Measurements from ENCODE around the gene GARNL3. TPM values are rescaled to one million over a fixed set of nuclear protein-coding genes. Genes with fewer than 3 reads are reported as not detected.

The GARNL3 gene
- total RNA-seq, 1 experiment from 2014 or later, result 15.5 TPM

- no peaks in the 10 kb centered on the region for H3K36me3 ChIP-seq (ENCODE audit: low read depth, low read length)
- DNase-seq (peak; percentile 97), ATAC-seq (peak; percentile 79)
- H3K79me2 ChIP-seq (ENCODE audit: low read length), result peaks cover 7% of the 10 kb centered on the region; the same call in 1 of the 2 replicates
- H4K20me1 ChIP-seq (ENCODE audit: low read length), result no peaks in the 10 kb centered on the region
- H3K27ac ChIP-seq (ENCODE audit: low read length), result peak overlapping the region; percentile 87
- H3K27me3 ChIP-seq (ENCODE audit: low read length), result no peaks in the 10 kb centered on the region
- H3K9me3 ChIP-seq (ENCODE audit: low read length), result no peaks in the 10 kb centered on the region
- TF ChIP-seq CTCF (conservative IDR thresholded peaks at IDR 0.05; ENCODE audit: low read depth, low read length) (no peak), EZH2 (IDR thresholded peaks at IDR 0.05; ENCODE audit: low read length, unreplicated experiment) (no peak), EZH2phosphoT487 (IDR thresholded peaks at IDR 0.05; ENCODE audit: borderline replicate concordance, low read length) (no peak)
- peaks cover 48% of the 10 kb centered on the region for H3K4me1 ChIP-seq (ENCODE audit: insufficient read depth, low read length)
- no TSS peak for BruUV-seq (replicated peaks)
- CTCF ChIA-PET, result no interaction called here
- no peaks in the 10 kb centered on the region for H3K9me2 ChIP-seq (replicated peaks; ENCODE audit: low read length)
- H2AFZ ChIP-seq (ENCODE audit: low read length), result no peak overlapping the region
- peak overlapping the region; percentile 37; the same call in 1 of the 2 replicates for H3K9ac ChIP-seq (ENCODE audit: low read length)
- peak overlapping the region; percentile 64 for H3K4me2 ChIP-seq (ENCODE audit: low read length)
- peak overlapping the region; percentile 24; the same call in 1 of the 2 replicates for H3K4me3 ChIP-seq (ENCODE audit: low read length)
- peaks cover 4% of the 10 kb centered on the region for H3F3A ChIP-seq (ENCODE audit: low read length, unreplicated experiment)
- POLR2A ChIA-PET (ENCODE audit: unreplicated experiment), result no interaction called here
- intact Hi-C loops (cut with micrococcal nuclease), result no loop called here
These were observed 152.8 kb downstream of the GARNL3 start for GRCh38 chr9:127417131-127418036.

DNA sequence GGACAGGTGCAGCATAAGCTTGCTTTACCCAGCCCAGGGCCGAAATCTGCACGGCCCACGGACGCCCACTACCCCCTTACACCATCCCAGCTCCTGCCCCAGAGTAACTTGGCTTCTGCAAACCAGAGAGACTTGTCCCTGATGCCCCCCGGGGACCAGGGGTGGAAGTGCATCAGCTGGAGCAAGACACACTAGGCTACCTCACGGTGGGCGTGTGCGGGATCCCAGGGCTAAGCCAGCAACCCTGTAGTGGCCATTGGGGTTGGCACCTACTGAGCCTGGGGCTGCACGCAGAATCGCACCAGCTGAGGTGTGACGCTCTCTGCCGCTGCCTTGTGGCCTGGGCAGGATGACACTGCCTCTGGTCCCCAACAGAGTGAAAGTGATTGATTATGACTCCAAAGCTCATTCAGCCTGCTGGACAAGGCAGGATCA is 153.5 kb downstream of the GARNL3 start:
- ATAC-seq, result no peak
- peak overlapping the region; percentile 56 for H3K4me2 ChIP-seq (ENCODE audit: low read length)
- H4K20me1 ChIP-seq (ENCODE audit: low read length), result no peaks in the 10 kb centered on the region
- peaks cover 4% of the 10 kb centered on the region for H3F3A ChIP-seq (ENCODE audit: low read length, unreplicated experiment)
- no peaks in the 10 kb centered on the region for H3K27me3 ChIP-seq (ENCODE audit: low read length)
- peak overlapping the region; percentile 87 for H3K27ac ChIP-seq (ENCODE audit: low read length)
- peak; percentile 14 for DNase-seq
- H3K9me2 ChIP-seq (replicated peaks; ENCODE audit: low read length), result no peaks in the 10 kb centered on the region
- BruUV-seq (replicated peaks), result no TSS peak
- TF ChIP-seq EZH2phosphoT487 (IDR thresholded peaks at IDR 0.05; ENCODE audit: borderline replicate concordance, low read length) (no peak), EZH2 (IDR thresholded peaks at IDR 0.05; ENCODE audit: low read length, unreplicated experiment) (no peak), CTCF (conservative IDR thresholded peaks at IDR 0.05; ENCODE audit: low read depth, low read length) (peak; percentile 41)
- ChIA-PET POLR2A (ENCODE audit: unreplicated experiment) (no interaction called here), CTCF (no interaction called here)
- H3K79me2 ChIP-seq (ENCODE audit: low read length), result peaks cover 14% of the 10 kb centered on the region
- peaks cover 52% of the 10 kb centered on the region for H3K4me1 ChIP-seq (ENCODE audit: insufficient read depth, low read length)
- H2AFZ ChIP-seq (ENCODE audit: low read length), result no peak overlapping the region
- 0 out of 2 replicates have a peak overlapping the region, but pooled peaks have one; percentile 37 for H3K9ac ChIP-seq (ENCODE audit: low read length)
- no peaks in the 10 kb centered on the region for H3K9me3 ChIP-seq (ENCODE audit: low read length)
- H3K4me3 ChIP-seq (ENCODE audit: low read length), result peak overlapping the region; percentile 24; the same call in 1 of the 2 replicates
- intact Hi-C loops (cut with micrococcal nuclease), result no loop called here
- no peaks in the 10 kb centered on the region for H3K36me3 ChIP-seq (ENCODE audit: low read depth, low read length)

DNA sequence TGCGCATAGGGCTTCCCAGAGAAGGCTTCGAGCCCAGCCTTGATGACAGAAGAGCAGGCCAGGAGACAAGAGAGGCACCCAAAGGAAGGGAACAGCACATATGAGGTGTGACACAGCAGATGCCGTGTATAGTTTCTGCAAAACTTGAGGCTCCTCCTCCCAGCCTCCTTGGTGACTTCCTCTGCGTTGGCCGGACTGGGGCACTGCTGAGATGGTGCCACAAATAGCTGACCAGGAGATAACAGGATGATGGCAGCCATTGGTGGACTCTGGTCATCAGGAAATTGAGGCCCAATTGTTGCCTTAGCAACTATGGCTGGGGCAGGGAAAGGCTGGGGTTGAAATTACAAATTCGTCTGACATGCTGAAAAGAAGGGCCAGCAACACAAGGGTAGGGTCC is 154.8 kb downstream of the GARNL3 start:
- H3K4me2 ChIP-seq (ENCODE audit: low read length), result no peak overlapping the region

More for the DNA sequence above, 154.8 kb downstream of the GARNL3 start:
- H3K9ac ChIP-seq (ENCODE audit: low read length), result no peak overlapping the region
- no peak overlapping the region for H3K27ac ChIP-seq (ENCODE audit: low read length)
- peaks cover 4% of the 10 kb centered on the region for H3F3A ChIP-seq (ENCODE audit: low read length, unreplicated experiment)
- no TSS peak for BruUV-seq (replicated peaks)
- peaks cover 46% of the 10 kb centered on the region for H3K4me1 ChIP-seq (ENCODE audit: insufficient read depth, low read length)
- peaks cover 23% of the 10 kb centered on the region for H3K79me2 ChIP-seq (ENCODE audit: low read length)
- intact Hi-C loops (cut with micrococcal nuclease), result no loop called here
- no peak overlapping the region for H2AFZ ChIP-seq (ENCODE audit: low read length)
- no peak for TF ChIP-seq EZH2 (IDR thresholded peaks at IDR 0.05; ENCODE audit: low read length, unreplicated experiment)
- no peak for TF ChIP-seq EZH2phosphoT487 (IDR thresholded peaks at IDR 0.05; ENCODE audit: borderline replicate concordance, low read length)
- TF ChIP-seq CTCF (conservative IDR thresholded peaks at IDR 0.05; ENCODE audit: low read depth, low read length), result no peak
- POLR2A ChIA-PET (ENCODE audit: unreplicated experiment), result no interaction called here
- no peaks in the 10 kb centered on the region for H4K20me1 ChIP-seq (ENCODE audit: low read length)
- no peak overlapping the region for H3K4me3 ChIP-seq (ENCODE audit: low read length)
- CTCF ChIA-PET, result no interaction called here
- H3K9me2 ChIP-seq (replicated peaks; ENCODE audit: low read length), result no peaks in the 10 kb centered on the region
- no peaks in the 10 kb centered on the region for H3K36me3 ChIP-seq (ENCODE audit: low read depth, low read length)
- no peak for DNase-seq
- ATAC-seq, result no peak
- no peaks in the 10 kb centered on the region for H3K27me3 ChIP-seq (ENCODE audit: low read length)
- H3K9me3 ChIP-seq (ENCODE audit: low read length), result no peaks in the 10 kb centered on the region

All from PC-3 (cell line).